RPMI7951 (cell line): ENCODE results near the gene ZSCAN10. TPM values are rescaled to one million over a fixed set of nuclear protein-coding genes. Genes with fewer than 3 reads are reported as not detected.
"Not testable (repeated sequence)": the region's sequence is repeated elsewhere in the genome, so short reads cannot be mapped to it uniquely, and the experiment has no call there.

Source experiments
- DNase-seq: peaks from one replicate; pipeline ENCODE4 v3.0.0-alpha.2; 2012; ENCODE audit warnings: low read depth
- total RNA-seq: library from RNA; depleted of rRNA; stranded (reverse); fragments of >200 nt; shearing (Covaris generic); gene quantifications from 2 replicates; pipeline ENCODE4 v1.2.3, GENCODE V29; 2014; rRNA removed

The ZSCAN10 gene
- not detected in 2 replicates for total RNA-seq

DNA sequence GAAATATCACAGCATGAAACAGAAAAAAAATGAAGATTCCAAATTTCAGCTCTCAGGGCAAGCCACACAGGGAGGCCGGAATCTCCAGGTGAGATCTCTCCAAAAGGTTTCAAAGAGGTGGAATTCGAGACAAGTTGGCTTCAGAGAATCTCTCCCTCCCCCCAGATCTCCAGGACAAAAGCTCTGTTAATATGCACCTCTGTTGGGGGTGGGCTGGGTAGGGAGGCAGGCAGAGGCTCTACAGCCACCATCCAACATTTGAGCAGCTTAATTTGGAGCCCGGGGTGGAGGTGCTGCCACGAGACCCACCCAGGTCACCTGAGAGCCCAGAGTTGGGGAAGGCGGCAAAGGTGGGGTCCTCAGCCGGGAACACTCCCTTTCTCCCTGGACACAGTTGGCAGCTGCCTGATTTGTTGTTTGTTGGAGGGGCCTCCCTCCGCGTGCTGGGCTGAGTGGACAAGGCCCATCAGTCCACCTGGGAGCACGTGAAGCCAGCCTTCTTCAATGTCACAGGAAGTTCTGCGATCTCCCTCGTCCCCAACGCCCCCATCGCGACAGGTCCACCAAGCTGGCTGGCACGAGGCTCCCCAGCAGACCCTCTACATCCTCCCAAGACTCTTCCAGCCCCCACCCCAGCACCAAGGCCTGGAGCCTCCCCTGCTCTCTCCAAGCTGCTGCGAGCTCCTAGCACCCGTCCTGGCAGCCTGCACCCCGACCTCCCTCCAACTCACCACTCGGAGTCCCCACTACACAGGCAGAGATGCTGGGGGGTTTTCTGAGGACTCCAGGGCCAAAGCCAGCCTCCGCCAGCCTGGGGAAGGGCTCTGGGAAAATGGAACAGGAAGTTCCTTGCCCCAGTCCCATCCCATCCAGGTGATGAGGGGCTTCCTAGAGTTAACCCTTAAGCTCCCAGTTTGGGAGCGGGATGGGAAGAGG lies at the start of gene ZSCAN10:
TSS of gene ZSCAN10 (minus strand) at position 836 of the 936 bp plus-strand sequence. CDS start 6,357 bp downstream, outside the sequence.
- DNase-seq, result no peak

DNA sequence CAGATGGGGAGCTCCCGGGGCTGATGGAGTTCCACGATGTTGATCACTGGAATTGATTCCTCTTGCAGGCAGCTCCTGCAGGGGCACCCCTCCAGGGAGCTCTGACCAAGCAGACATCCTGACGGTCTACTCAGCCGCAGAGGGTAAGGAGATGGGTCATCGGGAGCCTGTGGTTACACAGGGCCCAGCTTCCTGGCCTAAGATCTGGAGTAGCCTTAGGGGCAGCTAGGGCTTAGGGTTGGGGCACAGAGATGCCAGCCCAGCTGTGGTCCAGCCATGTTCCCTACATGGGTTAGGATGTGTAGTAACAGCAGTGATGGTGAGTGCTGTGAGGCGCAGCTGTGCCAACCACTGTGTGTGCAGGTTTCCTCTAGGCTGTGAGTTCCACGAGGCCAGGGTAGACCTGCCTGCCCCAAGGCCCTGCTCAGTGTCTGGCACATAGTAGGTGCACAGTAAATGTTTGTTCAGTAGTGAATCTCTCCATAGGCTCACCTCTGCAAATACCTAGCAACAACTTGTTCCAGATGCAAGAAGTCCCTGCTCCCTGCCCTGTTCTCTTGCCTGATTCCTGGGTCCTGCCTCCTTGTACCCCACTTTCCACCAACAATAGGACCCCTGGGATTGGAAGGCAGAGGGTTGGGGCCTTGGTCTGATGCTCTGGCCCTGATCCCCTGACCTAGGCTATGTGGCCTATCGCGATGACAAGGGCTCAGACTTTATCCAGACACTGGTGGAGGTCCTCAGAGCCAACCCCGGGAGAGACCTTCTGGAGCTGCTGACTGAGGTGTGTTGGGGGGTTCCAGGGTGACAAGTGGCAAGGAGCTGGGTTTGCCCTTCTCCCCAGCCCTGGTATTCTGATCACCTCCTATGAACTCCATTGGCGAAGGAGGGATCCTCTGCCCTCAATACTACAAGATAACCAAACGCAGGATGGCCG lies 49.4 kb upstream of the ZSCAN10 start:
- DNase-seq, result no peak

DNA sequence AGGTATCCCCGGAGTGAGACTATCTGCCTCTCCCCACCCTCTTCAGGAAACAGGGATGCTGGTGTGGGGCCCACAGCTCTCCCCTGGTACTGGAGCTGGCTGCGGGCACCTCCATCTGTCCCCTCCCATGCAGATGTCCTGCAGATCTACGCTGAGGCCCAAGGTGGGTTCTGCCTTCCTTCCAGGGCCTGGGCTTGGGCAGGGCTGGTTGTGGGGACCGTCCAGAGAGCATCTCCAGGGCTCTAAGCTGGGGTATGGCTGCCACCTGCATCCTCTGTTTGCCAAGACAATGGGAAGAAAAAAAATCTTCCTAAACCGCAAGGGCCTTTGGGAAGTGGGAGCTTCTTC lies 48.6 kb upstream of the ZSCAN10 start:
- no peak for DNase-seq

DNA sequence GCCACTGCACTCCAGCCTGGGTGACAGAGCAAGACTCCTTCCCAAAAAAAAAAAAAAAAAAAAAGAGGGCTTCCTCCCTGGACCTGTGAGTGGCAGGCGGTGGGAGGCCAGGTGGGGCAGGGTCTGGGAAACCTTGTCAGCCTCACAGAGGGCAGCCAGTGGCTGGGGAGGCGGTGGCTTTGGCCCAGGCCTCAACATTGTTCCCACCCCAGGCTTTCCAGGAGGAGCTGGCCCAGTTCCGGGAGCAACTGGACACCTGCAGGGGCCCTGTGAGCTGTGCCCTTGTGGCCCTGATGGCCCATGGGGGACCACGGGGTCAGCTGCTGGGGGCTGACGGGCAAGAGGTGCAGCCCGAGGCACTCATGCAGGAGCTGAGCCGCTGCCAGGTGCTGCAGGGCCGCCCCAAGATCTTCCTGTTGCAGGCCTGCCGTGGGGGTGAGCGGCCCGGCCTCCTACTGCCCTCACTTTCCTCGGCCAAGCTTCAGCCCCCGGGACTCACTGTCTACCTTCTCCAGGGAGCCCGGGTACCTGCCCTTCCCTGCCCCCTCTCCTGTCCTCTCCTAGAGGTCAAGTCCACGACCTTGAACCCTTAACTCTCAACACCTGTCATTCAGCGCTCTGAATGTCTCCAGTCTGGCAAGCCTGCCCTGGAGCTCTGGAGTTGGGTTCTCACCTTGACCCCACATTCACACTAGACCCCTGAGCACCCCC lies 48.1 kb upstream of the ZSCAN10 start:
- DNase-seq, result no peak

DNA sequence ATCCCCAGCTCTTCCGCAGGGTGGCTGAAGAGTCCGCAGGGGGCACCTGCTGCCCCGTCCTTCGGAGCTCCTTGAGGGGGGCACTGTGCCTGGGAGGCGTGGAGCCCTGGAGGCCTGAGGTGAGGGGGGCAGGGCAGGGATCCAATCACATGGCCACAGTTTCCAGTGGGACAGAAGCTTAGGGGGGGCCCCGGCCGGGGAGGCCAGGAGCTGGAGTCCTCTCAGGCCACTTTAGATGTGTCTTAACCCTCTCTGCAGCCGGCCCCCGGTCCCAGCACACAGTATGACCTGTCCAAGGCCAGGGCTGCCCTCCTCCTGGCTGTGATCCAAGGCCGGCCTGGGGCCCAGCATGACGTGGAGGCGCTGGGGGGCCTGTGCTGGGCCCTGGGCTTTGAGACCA lies 46.6 kb upstream of the ZSCAN10 start:
- DNase-seq, result no peak

DNA sequence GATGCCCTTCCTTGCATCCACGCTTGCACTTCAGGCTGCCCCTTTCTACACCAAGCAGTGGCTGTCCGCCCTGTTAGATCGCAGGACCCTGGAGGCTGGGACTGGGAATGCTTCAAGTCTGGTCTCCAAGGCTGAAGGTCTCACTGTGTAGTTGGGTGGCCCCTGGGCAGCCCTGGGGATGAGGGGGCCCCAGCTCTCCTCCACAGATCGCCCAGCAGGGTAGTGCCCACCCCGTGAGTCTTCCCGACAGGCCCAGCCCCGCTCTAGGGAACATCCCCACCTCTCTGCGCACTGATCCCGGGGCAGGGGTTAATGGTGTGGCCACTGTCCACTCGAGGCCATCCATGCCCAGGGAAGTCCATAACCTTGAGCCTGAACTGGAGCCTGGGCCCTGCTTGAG lies 46.1 kb upstream of the ZSCAN10 start:
- no peak for DNase-seq

DNA sequence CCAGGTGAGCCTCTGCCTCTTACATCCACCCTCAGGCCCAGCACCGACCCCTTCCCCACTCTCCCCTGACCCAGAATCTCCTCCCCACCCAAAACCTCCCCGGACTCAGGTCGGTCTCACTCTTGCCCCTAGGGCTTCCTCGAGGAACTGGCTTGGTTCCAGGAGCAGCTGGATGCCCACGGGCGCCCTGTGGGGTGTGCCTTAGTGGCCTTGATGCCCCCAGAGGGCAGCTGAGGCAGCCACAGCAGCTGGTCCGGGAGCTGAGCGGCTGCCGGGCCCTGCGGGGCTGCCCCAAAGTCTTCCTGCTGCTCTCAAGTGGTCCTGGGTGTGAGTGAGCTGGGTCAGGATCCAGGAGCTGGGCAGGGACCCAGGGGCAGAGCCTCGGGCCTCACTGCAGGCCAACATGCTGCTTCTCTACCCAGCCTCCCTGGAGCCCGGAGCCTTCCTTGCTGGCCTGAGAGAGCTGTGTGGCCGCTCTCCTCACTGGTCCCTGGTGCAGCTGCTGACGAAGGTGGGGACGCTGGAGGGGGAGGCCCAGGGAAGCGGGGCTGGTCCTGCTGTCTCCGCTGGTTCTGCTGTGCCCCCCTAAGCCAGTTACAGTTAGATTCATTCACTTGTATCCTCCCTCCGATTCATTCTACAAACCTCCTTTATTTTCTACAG lies 45.4 kb upstream of the ZSCAN10 start:
- DNase-seq, result no peak

DNA sequence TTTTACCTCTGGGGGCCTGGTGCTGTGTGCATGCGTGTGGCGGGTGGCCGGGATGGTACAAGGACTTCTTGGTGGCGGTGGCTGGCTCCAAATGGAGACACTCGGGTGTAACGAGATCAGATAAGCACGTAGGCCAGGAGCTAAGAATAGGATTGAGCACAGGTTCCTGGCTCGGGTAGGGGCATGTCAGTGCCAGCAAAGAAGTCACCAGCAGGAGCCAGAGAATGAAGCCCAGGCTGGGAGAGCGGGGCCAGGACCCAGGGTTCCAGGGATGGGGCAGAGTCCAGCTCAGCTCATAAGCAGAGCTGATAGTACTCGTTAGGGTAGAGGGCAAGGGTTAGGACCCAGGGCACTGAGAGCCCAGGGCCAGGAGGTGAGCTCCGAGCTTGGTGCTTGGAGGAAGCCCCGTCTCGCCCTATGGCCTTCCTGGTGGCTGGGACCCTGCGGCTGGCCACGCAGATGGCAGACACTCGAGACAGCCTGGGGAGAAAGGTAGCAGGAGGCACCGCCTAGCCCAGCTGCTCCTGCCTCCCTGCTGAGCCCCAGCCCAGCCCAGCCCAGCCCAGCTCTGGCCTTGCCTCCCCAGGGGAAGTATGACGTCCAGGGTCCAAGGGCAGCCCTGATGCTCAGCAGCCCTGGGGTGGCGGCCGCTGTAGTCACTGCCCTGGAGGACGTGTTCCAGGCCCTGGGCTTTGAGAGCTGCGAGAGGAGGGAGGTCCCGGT lies 44.7 kb upstream of the ZSCAN10 start:
- no peak for DNase-seq

DNA sequence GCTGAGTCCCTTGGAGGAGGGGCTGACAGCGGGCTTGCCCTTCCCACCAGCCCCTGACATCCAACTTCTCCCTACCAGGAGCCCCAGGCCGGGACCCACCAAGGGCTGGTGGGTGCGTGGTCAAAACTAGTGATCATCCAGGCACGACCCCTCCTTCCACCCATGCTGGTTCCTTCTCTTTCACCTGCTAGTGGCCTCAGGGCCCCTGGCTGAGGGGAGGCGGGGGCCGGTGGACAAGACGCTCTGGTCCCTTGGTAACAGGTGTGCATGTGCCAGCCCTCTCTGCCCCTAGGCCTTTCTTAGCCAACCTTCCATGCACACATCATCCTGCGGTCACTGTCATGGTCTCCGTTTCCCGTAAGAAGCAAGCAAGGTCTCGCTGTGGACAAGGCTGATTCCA lies 44.1 kb upstream of the ZSCAN10 start:
- no peak for DNase-seq

DNA sequence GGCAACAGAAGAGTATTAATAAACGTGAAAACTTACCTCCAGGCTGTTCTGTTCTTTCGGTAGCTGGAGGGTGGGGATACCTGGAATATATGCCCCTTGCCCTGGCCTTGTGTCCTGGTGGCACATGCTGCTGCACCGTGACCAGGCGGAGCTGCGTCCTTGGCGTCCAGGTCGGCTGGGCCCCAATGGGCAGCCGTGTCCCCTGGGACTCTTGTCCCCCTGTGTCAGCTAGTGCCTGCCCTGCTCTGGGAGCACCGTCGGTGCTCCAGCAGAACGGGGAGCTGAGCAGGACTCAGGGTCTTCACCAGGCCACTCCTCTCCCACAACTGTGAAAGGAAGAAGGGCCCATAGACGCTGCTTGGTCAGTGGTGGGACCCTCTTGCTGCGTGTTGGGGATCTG lies 43.7 kb upstream of the ZSCAN10 start:
- no peak for DNase-seq

DNA sequence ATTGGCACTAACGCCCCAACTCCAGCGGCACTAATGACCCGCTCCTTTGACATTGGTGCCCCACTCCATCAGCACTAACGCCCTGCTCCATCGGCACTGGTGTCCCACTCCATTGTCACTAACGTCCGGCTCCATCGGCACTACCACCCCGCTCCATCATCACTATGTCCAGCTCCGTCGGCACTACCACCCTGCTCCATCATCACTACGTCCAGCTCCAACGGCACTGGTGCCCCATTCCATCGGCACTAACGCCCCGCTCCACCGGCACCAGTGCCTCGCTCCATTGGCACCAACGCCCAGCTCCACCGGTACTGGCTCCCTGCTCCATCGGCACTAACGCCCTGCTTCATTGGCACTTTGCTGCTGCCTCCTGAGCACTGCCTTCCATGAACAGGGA lies 43.2 kb upstream of the ZSCAN10 start:
- DNase-seq, result no peak

DNA sequence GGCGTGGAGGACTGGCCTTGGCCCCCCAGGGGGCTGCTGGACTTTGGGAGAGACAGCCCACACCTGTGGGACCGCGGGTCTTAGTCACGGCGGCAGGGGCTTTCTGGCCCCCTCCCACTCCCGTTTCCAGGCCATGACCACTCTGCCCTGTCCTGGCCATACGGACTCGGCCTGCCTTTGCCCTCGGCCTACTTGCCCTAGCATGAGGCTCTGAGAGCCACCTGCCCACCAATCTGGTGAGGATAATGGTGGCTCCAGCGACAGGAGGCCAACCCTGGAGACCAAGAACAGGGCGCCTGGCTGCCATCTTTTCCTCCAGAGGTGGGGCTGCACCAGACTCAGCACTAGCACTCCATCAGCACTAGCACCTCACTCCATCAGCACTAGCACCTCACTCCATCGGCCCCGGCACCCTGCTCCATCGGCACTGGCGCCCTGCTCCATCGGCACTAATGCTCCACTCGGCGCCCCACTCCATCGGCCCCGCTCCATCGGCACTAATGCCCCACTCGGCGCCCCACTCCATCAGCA lies 42.8 kb upstream of the ZSCAN10 start:
- no peak for DNase-seq

DNA sequence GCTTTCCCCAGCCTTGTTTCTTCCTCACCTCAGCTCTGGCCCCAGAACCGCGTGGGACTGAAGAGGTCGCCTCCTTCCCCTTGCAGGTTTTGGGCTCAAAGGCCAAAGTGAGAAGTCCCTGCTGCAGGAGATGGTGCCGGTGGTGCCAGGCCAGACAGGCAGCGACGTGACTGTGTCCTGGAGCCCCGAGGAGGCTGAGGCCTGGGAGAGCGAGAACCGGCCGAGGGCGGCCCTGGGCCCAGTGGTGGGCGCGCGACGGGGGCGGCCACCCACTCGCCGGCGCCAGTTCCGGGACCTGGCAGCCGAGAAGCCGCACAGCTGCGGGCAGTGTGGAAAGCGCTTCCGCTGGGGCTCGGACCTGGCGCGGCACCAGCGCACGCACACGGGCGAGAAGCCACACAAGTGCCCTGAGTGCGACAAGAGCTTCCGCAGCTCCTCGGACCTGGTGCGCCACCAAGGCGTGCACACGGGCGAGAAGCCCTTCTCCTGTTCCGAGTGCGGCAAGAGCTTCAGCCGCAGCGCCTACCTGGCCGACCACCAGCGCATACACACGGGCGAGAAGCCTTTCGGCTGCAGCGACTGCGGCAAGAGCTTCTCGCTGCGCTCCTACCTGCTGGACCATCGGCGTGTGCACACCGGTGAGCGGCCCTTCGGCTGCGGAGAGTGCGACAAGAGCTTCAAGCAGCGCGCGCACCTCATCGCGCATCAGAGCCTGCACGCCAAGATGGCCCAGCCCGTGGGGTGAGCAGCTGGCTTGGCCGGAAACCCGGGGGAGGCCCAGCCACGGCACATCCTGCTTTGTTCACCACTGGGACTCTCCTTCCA lies 41.7 kb upstream of the ZSCAN10 start:
- DNase-seq, result no peak

DNA sequence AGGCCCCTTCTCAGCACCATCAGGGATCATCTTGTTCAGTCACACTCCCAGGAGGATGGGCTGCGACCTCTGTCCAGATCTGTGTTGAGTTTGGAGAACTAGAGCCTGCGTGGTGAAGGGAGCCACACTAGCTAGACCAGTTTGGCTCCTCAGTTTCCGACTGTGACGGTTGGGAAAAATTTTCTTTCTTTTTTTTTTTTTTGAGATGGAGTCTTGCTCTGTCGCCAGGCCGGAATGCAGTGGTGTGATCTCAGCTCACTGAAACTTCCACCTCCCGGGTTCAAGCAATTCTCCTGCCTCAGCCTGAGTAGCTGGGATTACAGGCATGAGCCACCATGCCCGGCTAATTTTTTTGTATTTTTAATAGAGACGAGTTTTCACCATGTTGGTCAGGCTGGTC lies 40.5 kb upstream of the ZSCAN10 start:
- DNase-seq, result not testable (repeated sequence)

DNA sequence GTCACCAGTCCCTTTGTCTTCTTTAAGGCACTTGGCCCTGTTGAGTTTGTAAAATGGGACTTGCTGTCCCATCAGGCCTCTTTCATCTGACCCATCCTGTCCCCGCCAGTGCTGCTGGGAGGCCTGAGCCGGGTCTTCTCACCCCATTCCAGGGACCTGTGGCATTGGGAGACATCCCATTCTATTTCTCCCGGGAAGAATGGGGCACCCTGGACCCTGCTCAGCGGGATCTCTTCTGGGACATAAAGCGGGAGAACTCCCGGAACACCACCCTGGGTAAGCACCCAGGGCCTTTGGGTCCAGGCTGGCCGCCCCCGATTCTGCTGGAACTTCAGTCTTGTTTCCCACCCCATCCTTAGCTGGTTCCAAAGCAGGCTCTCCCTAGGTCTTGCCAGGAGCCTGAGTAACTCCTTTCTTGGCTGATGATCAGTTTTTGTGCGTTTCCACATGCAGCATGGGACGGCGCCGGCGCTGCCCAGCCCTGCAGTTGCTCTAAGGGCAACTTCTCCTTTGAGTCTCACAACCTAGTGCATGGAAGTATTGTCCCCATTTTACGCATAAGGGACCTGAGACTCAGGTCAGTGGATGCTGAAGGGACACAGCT lies 39.8 kb upstream of the ZSCAN10 start:
- DNase-seq, result no peak

DNA sequence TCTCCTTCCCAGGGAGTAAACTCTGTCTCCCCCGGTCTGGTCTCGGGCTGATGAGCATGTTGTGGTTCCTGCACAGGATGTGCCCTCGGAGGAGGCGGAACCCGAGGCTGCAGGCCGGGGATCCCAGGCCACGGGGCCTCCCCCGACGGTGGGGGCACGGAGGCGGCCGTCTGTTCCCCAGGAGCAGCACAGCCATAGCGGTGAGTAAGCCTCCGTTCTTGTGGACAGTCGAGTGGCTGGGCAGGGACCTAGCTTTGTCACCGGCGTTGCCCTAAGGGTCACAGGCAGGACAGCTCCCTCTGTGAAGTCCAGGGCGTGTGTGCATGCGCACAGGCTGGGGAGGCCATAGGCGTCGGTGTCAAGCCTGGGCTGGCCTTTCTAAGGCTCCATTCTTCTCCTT lies 39.2 kb upstream of the ZSCAN10 start:
- DNase-seq, result no peak

DNA sequence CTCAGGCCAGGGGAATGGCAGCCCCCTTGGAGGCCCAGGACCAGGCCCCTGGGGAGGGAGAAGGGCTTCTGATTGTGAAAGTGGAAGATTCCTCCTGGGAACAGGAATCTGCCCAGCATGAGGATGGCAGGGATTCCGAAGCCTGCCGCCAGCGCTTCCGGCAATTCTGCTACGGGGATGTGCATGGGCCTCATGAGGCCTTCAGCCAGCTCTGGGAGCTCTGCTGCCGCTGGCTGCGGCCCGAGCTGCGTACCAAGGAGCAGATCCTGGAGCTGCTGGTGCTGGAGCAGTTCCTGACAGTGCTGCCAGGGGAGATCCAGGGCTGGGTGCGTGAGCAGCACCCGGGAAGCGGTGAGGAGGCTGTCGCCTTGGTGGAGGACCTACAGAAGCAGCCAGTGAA lies 38.2 kb upstream of the ZSCAN10 start:
- no peak for DNase-seq

DNA sequence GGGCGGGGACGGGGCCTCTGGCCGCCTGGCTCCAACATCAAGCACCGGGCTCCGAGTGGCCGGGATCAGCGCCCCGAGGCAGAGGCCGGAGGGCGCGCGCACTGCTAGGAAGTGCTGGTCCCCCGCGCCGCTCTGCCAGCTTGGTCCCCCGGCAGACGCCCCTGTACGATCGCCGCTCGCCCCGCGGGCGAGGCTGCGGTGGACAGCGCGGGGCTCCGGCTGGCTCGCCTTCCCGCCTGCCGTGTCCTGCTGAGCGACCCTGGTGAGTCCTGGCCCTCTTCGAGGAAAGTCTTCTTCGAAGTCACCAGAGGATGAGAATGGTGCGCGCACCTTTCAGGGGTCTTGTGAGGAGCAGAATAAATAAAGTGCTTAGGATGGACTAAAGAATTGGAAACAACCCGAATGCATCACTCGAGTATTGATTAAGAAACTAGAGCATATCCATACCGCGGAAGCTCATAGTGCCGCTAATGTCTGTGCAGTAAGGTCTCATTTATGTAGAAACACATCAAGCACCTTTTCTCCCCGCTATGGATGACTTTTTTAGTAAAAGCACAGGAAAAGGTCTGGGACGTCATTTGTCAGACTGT lies 36.1 kb upstream of the ZSCAN10 start:
- DNase-seq, result no peak
